HG02884 (cell line): ENCODE results near the gene NRP1.
A peak's percentile ranks its signal among the peaks of the same experiment; 100 is the strongest.

Experiments used
- ATAC-seq: cut with Tn5 transposase; IDR thresholded peaks from one replicate; pipeline ENCODE4 v1.9.1; 2021; ENCODE audit warnings: mild to moderate bottlenecking, moderate library complexity; ENCODE audit not compliant: unreplicated experiment

Gene NRP1

DNA sequence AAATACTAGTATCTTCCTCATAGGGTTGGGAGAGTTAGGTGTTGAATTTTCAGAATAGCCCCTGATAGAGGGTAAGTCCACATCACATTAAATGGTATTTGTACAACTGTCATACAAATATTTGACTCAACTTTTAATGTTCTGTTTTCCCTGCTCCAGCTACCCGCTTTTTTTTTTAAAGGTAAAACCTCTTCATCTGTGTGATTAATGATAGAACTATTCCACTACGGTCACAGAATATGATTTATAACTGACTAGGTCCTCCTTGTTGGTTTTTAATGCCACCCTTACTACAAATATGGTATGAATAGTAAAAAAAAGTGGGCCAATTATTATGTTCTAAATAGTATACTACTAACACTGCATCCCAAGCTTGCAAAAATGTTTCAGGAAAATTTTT is 15.6 kb upstream of the NRP1 start:
- ATAC-seq, result no peak

GRCh38 chr10:33349268-33349667 is 14.8 kb upstream of the NRP1 start:
- no peak for ATAC-seq

DNA sequence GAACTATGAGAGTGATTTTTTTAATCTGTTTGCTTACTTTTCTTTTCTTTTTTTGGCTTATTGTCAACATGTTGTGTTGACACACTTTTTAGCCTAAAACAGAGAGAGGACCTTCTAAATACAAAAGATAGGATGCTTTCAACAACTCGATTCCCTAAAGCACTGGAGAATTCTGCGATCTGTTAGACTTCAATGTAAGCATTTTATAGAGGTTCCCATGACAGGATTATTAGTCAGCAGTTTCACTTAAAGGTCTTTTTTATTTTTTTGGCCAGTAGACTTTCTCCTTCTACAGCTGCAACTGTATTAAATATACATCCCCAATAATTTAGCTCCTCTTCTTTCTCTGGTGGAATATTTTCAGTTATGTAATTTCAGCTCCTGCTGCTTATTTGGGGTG is 12.7 kb upstream of the NRP1 start:
- ATAC-seq, result no peak

- ATAC-seq, result no peak
These were observed 10.8 kb upstream of the NRP1 start for GRCh38 chr10:33345236-33345635.

- no peak for ATAC-seq
These were observed 10.2 kb upstream of the NRP1 start for GRCh38 chr10:33344676-33345075.

- no peak for ATAC-seq
These were observed 7.2 kb upstream of the NRP1 start for GRCh38 chr10:33341637-33342036.

DNA sequence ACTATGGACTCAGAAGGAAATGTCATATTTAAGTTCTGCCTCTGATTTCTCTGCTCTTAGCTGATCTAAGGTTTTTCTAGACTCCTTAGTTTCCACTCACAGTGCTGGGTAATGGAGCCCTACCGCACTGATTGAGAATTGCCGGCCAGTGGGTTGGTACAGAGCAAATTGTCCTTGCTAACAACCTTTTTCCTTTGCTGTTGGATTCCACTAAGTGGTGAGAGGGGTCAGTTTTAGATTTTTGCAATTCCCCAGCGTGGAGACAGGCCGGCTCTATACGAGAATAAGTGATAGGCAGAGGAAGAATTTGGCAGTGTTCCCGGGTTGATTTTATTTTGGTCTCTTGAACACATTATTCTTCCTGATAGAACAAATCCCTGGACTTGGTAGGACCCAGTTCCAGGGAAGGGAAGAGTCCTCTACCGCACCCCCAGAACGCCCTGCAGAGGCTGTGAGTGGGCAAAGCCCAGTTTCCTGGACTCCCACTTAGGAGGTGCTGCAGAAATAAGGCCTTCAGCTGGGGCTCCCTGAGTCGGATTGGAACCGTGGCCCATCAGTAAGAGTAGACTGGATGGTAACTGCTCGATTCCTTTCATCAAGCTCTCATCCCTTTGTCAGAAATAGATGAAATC is 3.0 kb upstream of the NRP1 start:
- ATAC-seq, result no peak

DNA sequence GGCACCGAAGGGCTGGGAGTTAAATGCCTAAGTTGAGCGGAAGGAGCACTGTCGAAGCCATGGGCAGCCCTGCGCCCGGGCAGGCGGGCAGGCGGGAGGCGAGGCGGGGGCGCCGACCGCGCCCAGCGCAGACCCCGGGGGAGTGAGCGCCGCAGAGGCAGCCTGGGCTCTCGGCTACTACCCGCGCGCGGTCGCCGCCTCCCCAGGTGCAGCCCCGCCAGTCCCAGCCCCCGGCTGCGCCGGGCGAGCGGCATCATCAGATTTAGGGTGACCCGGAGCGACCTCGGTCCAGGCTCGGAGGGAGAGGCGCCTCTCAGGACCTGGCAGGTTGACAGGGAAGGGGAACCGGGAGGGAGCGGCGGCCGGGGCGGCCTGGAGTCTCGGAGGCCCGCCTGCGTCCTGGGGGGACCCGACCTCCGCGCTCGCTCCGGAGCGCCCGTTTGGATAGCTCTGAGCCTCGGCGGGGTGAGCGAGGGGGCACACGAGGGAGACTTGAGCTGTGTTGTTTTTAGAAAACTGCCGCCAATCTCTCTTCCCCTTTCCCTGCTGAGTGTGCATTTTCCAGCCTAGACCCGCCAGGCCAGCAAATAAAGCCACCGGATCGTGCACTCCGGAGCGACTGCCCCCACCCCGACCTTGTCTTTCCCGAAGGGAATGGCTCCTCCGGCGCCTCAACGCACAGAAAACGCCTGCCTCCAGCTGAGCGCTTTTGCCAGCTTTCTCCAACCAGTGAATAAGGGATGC is 2.3 kb upstream of the NRP1 start:
- ATAC-seq, result no peak

- ATAC-seq, result no peak
These were observed 1.5 kb upstream of the NRP1 start for GRCh38 chr10:33335801-33336581.

DNA sequence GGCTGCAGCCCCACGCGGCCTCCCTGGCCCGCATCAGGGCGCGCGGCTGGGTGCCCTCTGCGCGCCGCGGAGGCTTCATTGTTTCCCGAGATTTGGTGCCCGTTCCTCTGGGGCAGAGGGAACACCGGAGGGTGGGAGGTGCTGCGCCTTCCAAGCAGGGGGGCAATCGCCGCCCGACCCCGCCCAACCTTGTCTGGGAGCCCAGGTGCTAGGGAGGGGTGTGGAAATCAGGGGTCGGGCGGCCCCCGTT is 1.0 kb upstream of the NRP1 start:
- no peak for ATAC-seq

DNA sequence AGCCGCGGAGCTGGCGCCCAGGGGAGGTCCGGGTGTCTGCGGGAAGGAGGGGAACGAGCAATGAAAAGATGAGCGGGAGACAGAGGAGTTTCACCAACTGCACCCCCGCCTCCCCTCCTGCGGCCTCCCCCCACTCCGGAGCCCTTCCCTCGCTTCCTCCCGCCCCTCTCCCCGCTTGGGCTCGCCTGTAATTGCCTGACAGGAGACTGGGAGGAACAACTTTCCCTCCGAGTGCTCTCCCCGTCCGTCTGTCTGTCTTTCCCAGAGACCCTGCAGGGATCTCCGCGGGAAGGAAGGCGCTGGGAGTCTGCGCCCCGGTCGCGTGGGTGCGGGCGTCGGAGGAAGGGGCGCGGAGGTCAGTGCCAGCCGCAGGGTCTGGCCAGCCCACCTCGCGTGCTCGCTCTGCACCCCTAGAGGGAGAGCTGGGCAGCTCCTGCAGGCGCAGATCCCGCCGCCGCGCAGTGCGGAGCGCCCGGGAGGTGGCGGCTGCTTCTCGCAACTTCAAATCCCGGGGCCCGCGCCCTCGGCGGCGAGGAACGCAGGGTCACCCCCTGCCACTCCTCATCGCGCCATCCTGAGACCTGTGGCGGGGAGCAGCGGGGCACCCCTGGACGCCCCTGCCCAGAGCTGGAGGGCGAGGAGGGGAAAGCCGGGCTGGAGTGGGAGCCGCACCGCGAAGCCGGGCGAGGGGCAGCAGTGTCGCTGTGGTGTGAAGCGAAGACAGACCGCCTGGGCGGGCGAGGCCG is 511 bp upstream of the NRP1 start:
- no peak for ATAC-seq

DNA sequence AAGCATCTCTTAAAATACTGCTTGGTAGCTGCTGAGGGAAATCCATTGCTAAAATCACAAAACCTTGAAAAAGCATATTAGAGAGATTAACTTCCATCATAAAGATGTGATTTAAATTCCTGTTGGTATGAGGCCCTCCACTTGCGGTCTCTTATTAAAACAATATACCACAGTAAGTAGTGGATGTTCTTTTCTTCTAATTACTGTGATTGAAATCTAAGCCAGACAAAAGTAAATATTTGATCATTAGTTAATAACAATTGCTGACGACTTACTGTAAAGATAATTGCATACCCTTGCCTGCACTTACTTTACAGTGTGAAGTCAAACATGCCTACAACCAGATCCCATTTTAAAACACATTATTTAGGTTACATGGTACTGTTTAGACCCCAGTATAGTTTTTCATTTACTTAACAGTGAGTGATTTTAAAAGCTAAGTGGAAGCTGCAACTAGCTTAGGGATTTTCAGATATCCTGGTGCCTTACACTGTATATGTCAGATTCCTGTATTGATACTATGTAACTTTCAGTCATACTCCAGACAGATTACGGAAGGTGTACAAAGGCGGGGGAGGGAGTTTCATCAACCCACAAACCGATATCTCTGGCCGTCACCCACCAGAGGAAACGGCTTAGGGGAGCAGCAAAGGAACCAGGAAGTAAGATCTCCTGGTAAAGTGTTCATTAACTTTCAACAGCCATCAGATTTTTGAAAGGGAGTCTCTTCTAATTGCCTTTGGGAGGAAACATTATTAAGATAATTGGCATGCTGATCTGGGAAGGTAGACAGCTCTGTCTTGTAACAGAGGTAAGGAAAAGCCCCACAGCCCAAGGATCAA is 986 bp downstream of the NRP1 start:
- no peak for ATAC-seq

- no peak for ATAC-seq
These were observed 2.0 kb downstream of the NRP1 start for GRCh38 chr10:33332183-33333065.

DNA sequence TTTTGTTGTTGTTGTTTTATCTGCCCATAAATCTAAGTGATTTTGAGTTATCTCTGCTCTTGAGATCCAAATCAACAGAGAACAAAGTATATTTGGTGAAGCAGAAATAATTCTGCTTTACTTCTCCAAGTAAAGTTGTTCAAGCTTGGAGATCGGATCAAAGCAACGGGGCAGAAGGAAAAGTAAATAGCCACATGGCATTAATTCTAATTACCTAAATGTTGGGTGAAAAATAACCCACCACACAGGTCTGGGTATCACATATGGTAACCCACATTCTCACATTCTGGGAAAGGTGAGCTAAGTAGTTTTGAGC is 3.1 kb downstream of the NRP1 start:
- no peak for ATAC-seq

DNA sequence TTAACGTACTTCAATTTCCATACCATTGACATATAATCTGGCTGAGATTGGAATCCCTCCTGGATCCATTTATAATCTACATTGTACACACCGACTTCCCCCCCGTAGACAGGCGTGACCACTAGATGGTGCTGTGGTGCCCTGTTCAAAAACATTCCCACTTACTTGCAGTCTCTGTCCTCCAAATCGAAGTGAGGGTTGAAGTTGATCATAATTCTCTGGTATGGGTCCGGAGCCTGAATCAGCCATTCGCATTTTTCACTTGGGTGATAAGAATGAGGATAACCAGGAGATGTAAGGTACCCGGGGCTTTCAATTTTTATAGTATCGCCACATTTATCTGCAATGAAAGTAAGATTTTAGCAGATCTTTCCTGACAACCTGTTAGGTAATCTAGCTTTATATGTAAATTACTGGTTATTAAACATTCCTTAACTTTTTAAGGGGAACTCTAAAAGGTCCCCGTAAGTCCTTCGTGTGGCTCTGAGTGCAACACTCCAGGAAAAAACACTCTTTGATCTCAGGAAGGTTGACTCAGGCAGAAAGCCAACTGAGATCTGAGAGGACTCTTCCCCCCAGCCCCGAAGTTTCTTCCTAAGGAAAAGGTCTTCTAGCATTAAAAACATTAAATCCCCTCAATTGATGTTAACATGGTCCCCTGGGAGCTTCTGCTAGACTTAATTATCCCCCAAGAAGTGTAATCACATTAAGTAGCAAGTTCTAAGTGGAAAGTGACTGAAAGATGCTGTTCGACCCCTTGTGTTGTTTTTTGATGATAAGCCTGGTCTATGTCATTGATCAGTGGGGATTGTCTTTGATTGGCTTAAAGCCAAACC is 3.7 kb downstream of the NRP1 start:
- peak; percentile 76 for ATAC-seq

DNA sequence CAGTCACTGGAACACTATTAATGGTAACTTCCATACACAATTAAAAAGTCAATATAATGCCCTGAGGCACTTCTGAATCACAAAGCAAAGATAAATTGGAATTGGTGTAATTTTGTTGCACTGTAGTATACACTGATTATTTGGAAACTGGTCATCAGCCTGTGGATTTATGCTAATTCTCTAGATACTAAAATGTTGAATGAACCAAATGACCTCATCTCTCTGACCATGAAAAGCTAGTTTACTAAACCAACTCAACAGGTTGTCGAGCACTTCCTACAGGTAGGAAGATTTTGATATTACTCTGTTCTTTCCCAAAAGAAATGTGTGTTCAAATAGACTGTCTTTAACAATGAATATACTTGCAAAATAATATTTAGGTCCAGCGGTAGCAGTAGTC is 5.3 kb downstream of the NRP1 start:
- ATAC-seq, result no peak

GRCh38 chr10:33328253-33328652 is 6.2 kb downstream of the NRP1 start:
- ATAC-seq, result no peak

- ATAC-seq, result no peak
These were observed 6.7 kb downstream of the NRP1 start for GRCh38 chr10:33327751-33328150.

DNA sequence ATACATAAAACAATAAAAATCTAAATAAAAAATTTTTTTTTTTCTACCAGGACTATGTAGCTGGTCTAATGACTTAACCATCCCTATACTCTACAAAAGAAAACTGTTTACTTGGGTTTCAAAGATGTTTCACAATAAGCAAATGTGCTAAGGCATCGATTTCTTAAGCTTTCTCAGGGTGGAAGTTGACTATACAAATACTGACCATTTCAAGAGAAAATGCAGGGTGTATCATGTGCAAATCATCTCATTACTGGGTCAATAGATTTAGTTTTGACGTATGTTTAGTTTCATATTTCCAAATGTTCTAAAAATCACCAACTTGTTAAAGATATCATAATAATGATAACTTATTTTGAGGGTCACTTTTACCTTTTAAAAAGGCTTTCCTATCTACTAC is 7.5 kb downstream of the NRP1 start:
- ATAC-seq, result no peak
